Colon (tissue), 2 donors: ENCODE results near the gene PCDHA5.

Experiments used
- FAIRE-seq: peaks from 2 replicates; lab custom pipeline; 2012; peaks lifted over from hg19 to GRCh38; lab: Jason Lieb, UNC
- donor health status: control.
- donor health status: control.

Gene PCDHA5

GRCh38 chr5:140862441-140863295, 41.3 kb downstream of the PCDHA5 start:
- FAIRE-seq: no peak

DNA sequence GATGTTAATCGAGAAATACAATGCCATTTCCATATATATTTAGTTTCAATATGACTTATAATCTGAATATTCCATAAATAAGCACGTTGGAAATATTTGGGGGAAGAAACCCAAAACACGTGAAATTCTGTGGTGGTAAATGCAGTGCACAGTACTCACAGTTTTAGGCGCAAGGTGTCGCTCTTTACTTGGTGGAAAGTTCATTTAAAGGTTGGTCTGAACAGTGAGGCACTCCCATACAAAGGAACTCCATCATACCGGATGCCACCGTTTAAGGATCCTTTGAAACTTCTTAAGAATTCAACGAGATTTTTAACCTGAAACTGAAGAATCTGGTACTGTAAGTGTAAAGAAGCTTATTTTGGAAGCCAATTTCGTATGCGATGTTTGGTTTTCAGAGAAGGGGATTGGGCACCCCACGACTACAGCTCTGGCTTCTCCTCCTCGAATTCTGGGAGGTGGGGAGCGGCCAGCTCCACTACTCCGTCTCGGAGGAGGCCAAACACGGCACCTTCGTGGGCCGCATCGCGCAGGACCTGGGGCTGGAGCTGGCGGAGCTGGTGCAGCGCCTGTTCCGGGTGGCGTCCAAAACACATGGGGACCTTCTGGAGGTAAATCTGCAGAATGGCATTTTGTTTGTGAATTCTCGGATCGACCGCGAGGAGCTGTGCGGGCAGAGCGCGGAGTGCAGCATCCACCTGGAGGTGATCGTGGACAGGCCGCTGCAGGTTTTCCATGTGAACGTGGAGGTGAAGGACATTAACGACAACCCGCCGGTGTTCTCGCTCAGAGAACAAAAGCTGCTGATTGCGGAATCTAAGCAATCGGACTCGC, 47.5 kb downstream of the PCDHA5 start, which contains the start of gene PCDHA11:
TSS of gene PCDHA11 (plus strand) at position 237 of the 834 bp plus-strand sequence. CDS start at position 384, 147 bp downstream.
- no peak for FAIRE-seq

- no peak for FAIRE-seq
Measured at GRCh38 chr5:140869555-140869886, 48.1 kb downstream of the PCDHA5 start.

- FAIRE-seq: no peak
Measured at GRCh38 chr5:140870221-140871201, 49.1 kb downstream of the PCDHA5 start.
